Immature natural killer cell (primary cell): Measurements from ENCODE around the gene CRYBG2. TPM values are rescaled to one million over a fixed set of nuclear protein-coding genes. Genes with fewer than 3 reads are reported as not detected.
"Not testable (repeated sequence)": the region's sequence is repeated elsewhere in the genome, so short reads cannot be mapped to it uniquely, and the experiment has no call there.

Experiments used
- DNase-seq, 3 donors: peaks; one replicate each; pipeline ENCODE4 v3.0.0; 2022; ENCODE audit warnings: mixed read lengths in 1 of 3
- H3K27ac Mint-ChIP-seq, 6 donors: one replicate each; pipeline ENCODE4 v1.8.0; 2020; ENCODE audit warnings: mixed read lengths in 6 of 6, mild to moderate bottlenecking in 5 of 6, inconsistent platforms in 4 of 6, moderate library complexity in 3 of 6
- H3K27me3 Mint-ChIP-seq, 3 donors: one replicate each; pipeline ENCODE4 v1.8.0; 2020 to 2021; ENCODE audit warnings: low read depth in 3 of 3, mild to moderate bottlenecking in 3 of 3, mixed read lengths in 3 of 3, moderate library complexity in 3 of 3, inconsistent platforms in 1 of 3
- H3K36me3 Mint-ChIP-seq, 3 donors: one replicate each; pipeline ENCODE4 v1.8.0; 2020; ENCODE audit warnings: mixed read lengths in 3 of 3, inconsistent platforms in 2 of 3, mild to moderate bottlenecking in 2 of 3
- H3K4me1 Mint-ChIP-seq, 2 donors: one replicate each; pipeline ENCODE4 v1.8.0; 2020; ENCODE audit warnings: inconsistent platforms in 2 of 2, mild to moderate bottlenecking in 2 of 2, mixed read lengths in 2 of 2, moderate library complexity in 1 of 2
- H3K4me3 Mint-ChIP-seq, 5 donors: one replicate each; pipeline ENCODE4 v1.8.0; 2020; ENCODE audit warnings: mild to moderate bottlenecking in 5 of 5, mixed read lengths in 5 of 5, inconsistent platforms in 3 of 5, moderate library complexity in 3 of 5
- H3K9me3 Mint-ChIP-seq, 6 donors: one replicate each; pipeline ENCODE4 v1.8.0; 2020; ENCODE audit warnings: mild to moderate bottlenecking in 6 of 6, mixed read lengths in 6 of 6, inconsistent platforms in 4 of 6, moderate library complexity in 3 of 6
- polyA plus RNA-seq, 3 donors: library from polyadenylated mRNA; unstranded; fragments of 300-500 nt; fragmentation: Illumina TruSeq; gene quantifications; one replicate each; pipeline ENCODE4 v1.2.3, GENCODE V29; 2021

Gene CRYBG2
- polyA plus RNA-seq, 3 donors from 2014 or later, result 1.2 to 1.3 TPM; not detected in 1

GRCh38 chr1:26337206-26337535, 16.8 kb downstream of the CRYBG2 start:
- DNase-seq, result no peak
- Mint-ChIP-seq H3K4me3 (peak overlapping the region; percentile 38 to 68 (median 53)), H3K9me3 (no peaks in the 10 kb centered on the region), H3K4me1 (peaks cover 12 to 16% of the 10 kb centered on the region in 2 donors), H3K27ac (no peak overlapping the region), H3K36me3 (no peaks in the 10 kb centered on the region), H3K27me3 (peaks cover 0 to 7% (median 3%) of the 10 kb centered on the region in 3 donors)

GRCh38 chr1:26336477-26337205, 17.3 kb downstream of the CRYBG2 start:
- H3K9me3 Mint-ChIP-seq, result no peaks in the 10 kb centered on the region
- H3K4me1 Mint-ChIP-seq, result peaks cover 12 to 16% of the 10 kb centered on the region in 2 donors
- peak overlapping the region in 1 of 6 donors; percentile 55 for H3K27ac Mint-ChIP-seq
- peak; percentile 53 to 65 (median 64) for DNase-seq
- H3K36me3 Mint-ChIP-seq, result no peaks in the 10 kb centered on the region
- peaks cover 0 to 4% (median 0%) of the 10 kb centered on the region in 3 donors for H3K27me3 Mint-ChIP-seq
- peak overlapping the region; percentile 89 to 92 (median 89) for H3K4me3 Mint-ChIP-seq

- Mint-ChIP-seq H3K4me1 (peaks cover 12 to 16% of the 10 kb centered on the region in 2 donors), H3K27me3 (peaks cover 0 to 9% (median 0%) of the 10 kb centered on the region in 3 donors), H3K27ac (peak overlapping the region in 4 of 6 donors; percentile 21 to 67 (median 55)), H3K4me3 (peak overlapping the region; percentile 89 to 92 (median 89)), H3K9me3 (no peaks in the 10 kb centered on the region), H3K36me3 (no peaks in the 10 kb centered on the region)
- DNase-seq, result no peak
These were observed 18.0 kb downstream of the CRYBG2 start for GRCh38 chr1:26335774-26336476.

GRCh38 chr1:26333312-26333711, 20.6 kb downstream of the CRYBG2 start:
- H3K9me3 Mint-ChIP-seq, H3K27ac Mint-ChIP-seq: not testable (repeated sequence)

GRCh38 chr1:26330276-26330675, 23.7 kb downstream of the CRYBG2 start:
- peaks cover 0 to 7% (median 2%) of the 10 kb centered on the region in 3 donors for H3K27me3 Mint-ChIP-seq
- H3K27ac Mint-ChIP-seq, result no peak overlapping the region
- peaks cover under 1 to 6% of the 10 kb centered on the region in 2 donors for H3K4me1 Mint-ChIP-seq
- H3K4me3 Mint-ChIP-seq, result no peak overlapping the region
- H3K36me3 Mint-ChIP-seq, result no peaks in the 10 kb centered on the region
- DNase-seq, result no peak
- H3K9me3 Mint-ChIP-seq, result no peaks in the 10 kb centered on the region

More at GRCh38 chr1:26333312-26333711, 20.6 kb downstream of the CRYBG2 start:
- peaks cover 12 to 16% of the 10 kb centered on the region in 2 donors for H3K4me1 Mint-ChIP-seq
- not testable (repeated sequence) for H3K36me3 Mint-ChIP-seq, DNase-seq, H3K4me3 Mint-ChIP-seq, H3K27me3 Mint-ChIP-seq

GRCh38 chr1:26329380-26329779, 24.6 kb downstream of the CRYBG2 start:
- H3K36me3 Mint-ChIP-seq, DNase-seq, H3K4me3 Mint-ChIP-seq, H3K27ac Mint-ChIP-seq, H3K4me1 Mint-ChIP-seq, H3K27me3 Mint-ChIP-seq, H3K9me3 Mint-ChIP-seq: not testable (repeated sequence)

- no peak overlapping the region for H3K27ac Mint-ChIP-seq
- DNase-seq, result no peak
- no peaks in the 10 kb centered on the region for H3K9me3 Mint-ChIP-seq
- peaks cover 0 to 7% (median 2%) of the 10 kb centered on the region in 3 donors for H3K27me3 Mint-ChIP-seq
- no peak overlapping the region for H3K4me3 Mint-ChIP-seq
- H3K4me1 Mint-ChIP-seq, result no peaks in the 10 kb centered on the region
- H3K36me3 Mint-ChIP-seq, result peaks cover 0 to 3% (median 0%) of the 10 kb centered on the region in 3 donors
These were observed 25.3 kb downstream of the CRYBG2 start for GRCh38 chr1:26328597-26328996.

- H3K4me3 Mint-ChIP-seq, result no peak overlapping the region
- no peaks in the 10 kb centered on the region for H3K4me1 Mint-ChIP-seq
- no peak overlapping the region for H3K27ac Mint-ChIP-seq
- H3K27me3 Mint-ChIP-seq, result peaks cover 0 to 7% (median 2%) of the 10 kb centered on the region in 3 donors
- peaks cover 0 to 9% (median 0%) of the 10 kb centered on the region in 3 donors for H3K36me3 Mint-ChIP-seq
- no peaks in the 10 kb centered on the region for H3K9me3 Mint-ChIP-seq
- DNase-seq, result no peak
These were observed 26.0 kb downstream of the CRYBG2 start for GRCh38 chr1:26327956-26328362.

- Mint-ChIP-seq H3K27ac (no peak overlapping the region), H3K27me3 (peaks cover 0 to 4% (median 1%) of the 10 kb centered on the region in 3 donors), H3K4me1 (peaks cover 17 to 30% of the 10 kb centered on the region in 2 donors), H3K4me3 (no peak overlapping the region), H3K9me3 (no peaks in the 10 kb centered on the region), H3K36me3 (peaks cover 4 to 18% (median 5%) of the 10 kb centered on the region in 3 donors)
- no peak for DNase-seq
These were observed 29.4 kb downstream of the CRYBG2 start for GRCh38 chr1:26324550-26324949.

- Mint-ChIP-seq H3K4me1 (peaks cover 29 to 42% of the 10 kb centered on the region in 2 donors), H3K4me3 (no peak overlapping the region), H3K27me3 (peaks cover 0 to 4% (median 1%) of the 10 kb centered on the region in 3 donors), H3K9me3 (no peaks in the 10 kb centered on the region), H3K36me3 (peaks cover 4 to 18% (median 5%) of the 10 kb centered on the region in 3 donors), H3K27ac (no peak overlapping the region)
- DNase-seq, result no peak
These were observed 30.5 kb downstream of the CRYBG2 start for GRCh38 chr1:26323382-26323781.

- peaks cover 4 to 18% (median 5%) of the 10 kb centered on the region in 3 donors for H3K36me3 Mint-ChIP-seq
- H3K9me3 Mint-ChIP-seq, result no peaks in the 10 kb centered on the region
- no peak for DNase-seq
- H3K27me3 Mint-ChIP-seq, result peaks cover 0 to 6% (median 1%) of the 10 kb centered on the region in 3 donors
- H3K4me1 Mint-ChIP-seq, result peaks cover 43 to 55% of the 10 kb centered on the region in 2 donors
- no peak overlapping the region for H3K4me3 Mint-ChIP-seq
- peak overlapping the region in 1 of 6 donors; percentile 58 for H3K27ac Mint-ChIP-seq
These were observed 31.9 kb downstream of the CRYBG2 start for GRCh38 chr1:26322042-26322331.

- Mint-ChIP-seq H3K4me1 (peaks cover 46 to 61% of the 10 kb centered on the region in 2 donors), H3K27ac (peak overlapping the region; percentile 58 to 96 (median 93)), H3K36me3 (peaks cover 4 to 18% (median 5%) of the 10 kb centered on the region in 3 donors)
These were observed 32.5 kb downstream of the CRYBG2 start for GRCh38 chr1:26321315-26322041.

GRCh38 chr1:26320896-26321295, 33.0 kb downstream of the CRYBG2 start:
- Mint-ChIP-seq H3K4me1 (peaks cover 50 to 66% of the 10 kb centered on the region in 2 donors), H3K9me3 (no peaks in the 10 kb centered on the region), H3K27me3 (peaks cover 0 to 6% (median 1%) of the 10 kb centered on the region in 3 donors), H3K36me3 (peaks cover 4 to 18% (median 5%) of the 10 kb centered on the region in 3 donors), H3K27ac (peak overlapping the region; percentile 58 to 96 (median 93)), H3K4me3 (peak overlapping the region; percentile 83 to 94 (median 90))
- no peak for DNase-seq

More at GRCh38 chr1:26321315-26322041, 32.5 kb downstream of the CRYBG2 start:
- no peaks in the 10 kb centered on the region for H3K9me3 Mint-ChIP-seq
- peak overlapping the region; percentile 79 to 94 (median 84) for H3K4me3 Mint-ChIP-seq
- DNase-seq, result peak; percentile 87 to 90 (median 88)
- H3K27me3 Mint-ChIP-seq, result peaks cover 0 to 6% (median 1%) of the 10 kb centered on the region in 3 donors
